K562 (cell line): ENCODE data around the gene CHTF8. TPM values are rescaled to one million over a fixed set of nuclear protein-coding genes. Genes with fewer than 3 reads are reported as not detected.

ENCODE experiments used
- ATAC-seq: fragments of 200-7000 bp; cut with Tn5 transposase; 3 replicates; pipeline ENCODE4 v1.9.1; 2020; ENCODE audit warnings: moderate library complexity
- BruUV-seq: library from RNA; stranded (reverse); fragments of 400-500 nt; replicated peaks from 2 replicates; lab custom pipeline; 2021; lab: Mats Ljungman, UMichigan
- CTCF ChIA-PET: fragments of 300-600 bp; formaldehyde crosslinking; extraction: SDS; loops from one replicate; lab custom pipeline; 2021; ENCODE audit warnings: low intra/inter-chr PET ratio; lab: Yijun Ruan, JAX
- POLR2A ChIA-PET: fragments of 300-600, 350-650 bp; sonication (Branson Sonifier 250); formaldehyde crosslinking; extraction: SDS; loops from one replicate; lab custom pipeline; 2021; ENCODE audit warnings: antibody characterized with exemption, inconsistent platforms; lab: Yijun Ruan, JAX
- DNase-seq, 4 experiments: peaks; one replicate each; pipeline versions ENCODE4 v3.0.0 to v3.0.0-alpha.2; 2011 to 2018; ENCODE audit warnings: low spot score in 3 of 4, mixed read lengths in 3 of 4; ENCODE audit errors: extremely low read depth in 1 of 4
- FAIRE-seq: peaks from 2 replicates; lab custom pipeline; 2011; peaks lifted over from hg19 to GRCh38; lab: Jason Lieb, UNC
- H2AFZ ChIP-seq: 2 replicates; pipeline ENCODE4 v1.6.0; 2011; ENCODE audit warnings: low read depth, low read length, control low read depth, inconsistent platforms
- H3K27ac ChIP-seq: fragments of 200-600 bp; 3 replicates; pipeline ENCODE4 v1.8.0; 2011; ENCODE audit warnings: low read depth, mild to moderate bottlenecking, control low read depth, inconsistent platforms, low read length, moderate library complexity, mixed read lengths; ENCODE audit errors: extremely low read depth
- H3K27me3 ChIP-seq, 2 experiments: fragments of 300-600 bp in 1 of 2; 2 replicates in 1 of 2; 3 replicates in 1 of 2; pipeline versions ENCODE4 v1.6.0 to v1.8.0; 2011; ENCODE audit warnings: inconsistent platforms in 2 of 2, low read length in 2 of 2, mild to moderate bottlenecking in 1 of 2, mixed read lengths in 1 of 2, moderate library complexity in 1 of 2; ENCODE audit not compliant: control insufficient read depth in 2 of 2, insufficient read depth in 2 of 2
- H3K36me3 ChIP-seq: fragments of 300-600 bp; 3 replicates; pipeline ENCODE4 v1.8.0; 2011; ENCODE audit warnings: mild to moderate bottlenecking, low read length, inconsistent platforms; ENCODE audit not compliant: control insufficient read depth, insufficient read depth
- H3K4me1 ChIP-seq, 2 experiments: fragments of 200-600 bp in 1 of 2; replicated peaks in 1 of 2; 2 replicates in 1 of 2; 3 replicates in 1 of 2; pipeline versions ENCODE4 v1.5.1 to v1.8.0; 2011; ENCODE audit warnings: inconsistent platforms in 2 of 2, low read length in 2 of 2, mild to moderate bottlenecking in 1 of 2, mixed read lengths in 1 of 2, moderate library complexity in 1 of 2; ENCODE audit not compliant: control insufficient read depth in 2 of 2, insufficient read depth in 2 of 2
- H3K4me2 ChIP-seq: 2 replicates; pipeline ENCODE4 v1.6.1; 2011; ENCODE audit warnings: low read length, control low read depth, inconsistent platforms, mixed read lengths; ENCODE audit not compliant: insufficient read depth
- H3K4me3 ChIP-seq: fragments of 200-600 bp; sonication (generic), shearing (Covaris generic); 2 replicates; pipeline ENCODE4 v1.5.1; 2016; ENCODE audit warnings: control low read depth, inconsistent platforms
- H3K79me2 ChIP-seq: fragments of 200-600 bp; 3 replicates; pipeline ENCODE4 v1.8.0; 2011; ENCODE audit warnings: low read length, inconsistent platforms; ENCODE audit not compliant: control insufficient read depth, insufficient read depth
- H3K9ac ChIP-seq, 2 experiments: 2 replicates each; pipeline versions ENCODE4 v1.6.0 to v1.6.1; 2011; ENCODE audit warnings: low read depth in 2 of 2, low read length in 2 of 2, control low read depth in 1 of 2, inconsistent platforms in 1 of 2, mild to moderate bottlenecking in 1 of 2, mixed read lengths in 1 of 2; ENCODE audit not compliant: insufficient read depth in 1 of 2
- H3K9me1 ChIP-seq: one replicate; pipeline ENCODE4 v1.6.0; 2011; ENCODE audit warnings: inconsistent platforms, mild to moderate bottlenecking, low read length, moderate library complexity; ENCODE audit not compliant: control insufficient read depth, insufficient read depth
- H3K9me3 ChIP-seq: replicated peaks from 2 replicates; pipeline ENCODE4 v1.5.1; 2011; ENCODE audit warnings: low read depth, low read length, inconsistent platforms; ENCODE audit not compliant: control insufficient read depth, insufficient read depth
- H4K20me1 ChIP-seq: replicated peaks from 2 replicates; pipeline ENCODE4 v1.6.1; 2011; ENCODE audit warnings: low read length, inconsistent platforms, mixed read lengths; ENCODE audit not compliant: control insufficient read depth, insufficient read depth
- ATF1 ChIP-seq, 2 experiments: fragments of 450-650 bp in 1 of 2; IDR thresholded peaks; 2 replicates each; pipeline ENCODE4 v1.6.1; 2016; ENCODE audit warnings: missing compliant biosample characterization in 1 of 2, missing genetic modification characterization in 1 of 2
- CLOCK ChIP-seq: fragments of 250-450 bp; sonication (Bioruptor Pico); IDR thresholded peaks from 2 replicates; pipeline ENCODE4 v1.4.0; 2020; ENCODE audit warnings: mild to moderate bottlenecking, moderate library complexity, borderline replicate concordance
- E2F6 ChIP-seq, 2 experiments: IDR thresholded peaks; 2 replicates each; pipeline ENCODE4 v1.6.1; 2011; ENCODE audit warnings: borderline replicate concordance in 1 of 2, control low read depth in 1 of 2, low read depth in 1 of 2, low read length in 1 of 2, mild to moderate bottlenecking in 1 of 2, mixed read lengths in 1 of 2, moderate library complexity in 1 of 2; ENCODE audit not compliant: insufficient read depth in 1 of 2, insufficient read length in 1 of 2, poor library complexity in 1 of 2, severe bottlenecking in 1 of 2; ENCODE audit errors: extremely low read depth in 1 of 2
- ELF4 ChIP-seq: fragments of 450-650 bp; formaldehyde crosslinking; IDR thresholded peaks from 2 replicates; pipeline ENCODE4 v1.4.0; 2022; ENCODE audit warnings: missing genetic modification characterization
- ZNF121 ChIP-seq: sonication (generic); formaldehyde crosslinking; conservative IDR thresholded peaks from 2 replicates; pipeline ENCODE4 v1.8.0; 2022; ENCODE audit warnings: missing genetic modification reagents
- WGBS: fragments of 100-300 bp; shearing (Covaris generic); methylation state at CpG from one replicate; pipeline ENCODE4 v1.1.6; 2016; ENCODE audit warnings: low coverage, mixed read lengths; ENCODE audit not compliant: insufficient coverage; ENCODE audit errors: missing lambda C conversion rate; 5-methylcytosine and 5-hydroxymethylcytosine counted together
- in situ Hi-C: fragments of 300-500 bp; cut with MboI; formaldehyde crosslinking; loops from 4 replicates; pipeline ENCODE4 v1.15.0; 2018; ENCODE audit warnings: inconsistent platforms, mixed read lengths
- intact Hi-C: fragments of 100-400 bp; cut with micrococcal nuclease; formaldehyde crosslinking; loops from 2 replicates; pipeline ENCODE4 v1.14.2; 2022
- polyA plus RNA-seq, 8 experiments: library from polyadenylated mRNA; depleted of rRNA in 4 of 8; stranded (reverse) in 5 of 8; unstranded in 3 of 8; fragments of >200 nt; fragmentation: Nextera tagmentation in 2 of 8; fragmentation: Illumina TruSeq in 1 of 8; extraction: Ambion mirVana in 2 of 8; extraction: Trizol in 1 of 8; gene quantifications; 2 replicates each; pipeline versions ENCODE4 v1.2.1 to v1.2.3, GENCODE V29; 2011 to 2014; ENCODE audit warnings: inconsistent platforms in 1 of 8, missing spikeins in 1 of 8
- total RNA-seq, 7 experiments: library from RNA; depleted of rRNA in 6 of 7; stranded (reverse); fragments of >200 nt in 6 of 7; fragmentation: Illumina TruSeq in 2 of 7; extraction: Trizol in 2 of 7; gene quantifications; 2 replicates each; pipeline versions ENCODE4 v1.2.1 to v1.2.3, GENCODE V29; 2011 to 2021; ENCODE audit warnings: low replicate concordance in 1 of 7

CHTF8 gene
- total and polyA plus RNA-seq, 9 of the 15 experiments (the other 6 are each of a cell fraction or from before 2014, with no cell fraction given): 20.2 to 199 (median 108) TPM

GRCh38 chr16:69088684-69089083 lies 43.7 kb downstream of the CHTF8 start:
- in situ Hi-C loops (no loop called here), intact Hi-C loops (no loop called here)
- Histone ChIP-seq H2AFZ (no peak overlapping the region), H3K4me3 (no peak overlapping the region), H3K9ac (peak overlapping the region in 1 of 2 experiments; percentile 50; a peak in 1 of 4 replicates), H3K79me2 (no peaks in the 10 kb centered on the region), H4K20me1 (0 out of 2 replicates have a peak, but pooled peaks cover 10% of the 10 kb centered on the region), H3K4me2 (no peak overlapping the region), H3K9me3 (no peaks in the 10 kb centered on the region), H3K27ac (no peak overlapping the region), H3K9me1 (no peaks in the 10 kb centered on the region), H3K27me3 (peaks cover 13 to 28% of the 10 kb centered on the region in 2 experiments), H3K36me3 (no peaks in the 10 kb centered on the region), H3K4me1 (peaks cover 11 to 13% of the 10 kb centered on the region in 2 experiments)
- 22% methylated on average over 4 of the region's 4 CpGs for WGBS
- DNase-seq (no peak), ATAC-seq (no peak; the same call in 2 of the 3 replicates), FAIRE-seq (no peak)
- ChIA-PET POLR2A (interaction anchor here (0.5 to 1.6 kb wide), 4 partner anchors 10 to 102 kb away, joined by 3 to 11 read pairs (median 4); no protein-coding TSS in a partner anchor), CTCF (no interaction called here)
- no TSS peak for BruUV-seq
- TF ChIP-seq ELF4 (CRISPR knock-in tag) (no peak), ATF1 (CRISPR knock-in tag; IDR thresholded peaks at IDR 0.05) (no peak), ATF1 (tag; IDR thresholded peaks at IDR 0.05) (no peak), CLOCK (CRISPR knock-in tag) (no peak), ZNF121 (CRISPR knock-in tag) (peak; percentile 75; the same call in 1 of the 2 replicates), E2F6 (IDR thresholded peaks at IDR 0.05; ENCODE audit: borderline replicate concordance in 1 of 2, extremely low read depth in 1 of 2, insufficient read depth in 1 of 2, insufficient read length in 1 of 2, low read depth in 1 of 2, low read length in 1 of 2, poor library complexity in 1 of 2, severe bottlenecking in 1 of 2) (no peak)
